GM19328 (cell line): ENCODE data around the gene PPFIA4.

Experiments used
- ATAC-seq: cut with Tn5 transposase; IDR thresholded peaks from one replicate; pipeline ENCODE4 v1.9.1; 2021; ENCODE audit warnings: mild to moderate bottlenecking, moderate library complexity; ENCODE audit not compliant: unreplicated experiment

Gene PPFIA4

DNA sequence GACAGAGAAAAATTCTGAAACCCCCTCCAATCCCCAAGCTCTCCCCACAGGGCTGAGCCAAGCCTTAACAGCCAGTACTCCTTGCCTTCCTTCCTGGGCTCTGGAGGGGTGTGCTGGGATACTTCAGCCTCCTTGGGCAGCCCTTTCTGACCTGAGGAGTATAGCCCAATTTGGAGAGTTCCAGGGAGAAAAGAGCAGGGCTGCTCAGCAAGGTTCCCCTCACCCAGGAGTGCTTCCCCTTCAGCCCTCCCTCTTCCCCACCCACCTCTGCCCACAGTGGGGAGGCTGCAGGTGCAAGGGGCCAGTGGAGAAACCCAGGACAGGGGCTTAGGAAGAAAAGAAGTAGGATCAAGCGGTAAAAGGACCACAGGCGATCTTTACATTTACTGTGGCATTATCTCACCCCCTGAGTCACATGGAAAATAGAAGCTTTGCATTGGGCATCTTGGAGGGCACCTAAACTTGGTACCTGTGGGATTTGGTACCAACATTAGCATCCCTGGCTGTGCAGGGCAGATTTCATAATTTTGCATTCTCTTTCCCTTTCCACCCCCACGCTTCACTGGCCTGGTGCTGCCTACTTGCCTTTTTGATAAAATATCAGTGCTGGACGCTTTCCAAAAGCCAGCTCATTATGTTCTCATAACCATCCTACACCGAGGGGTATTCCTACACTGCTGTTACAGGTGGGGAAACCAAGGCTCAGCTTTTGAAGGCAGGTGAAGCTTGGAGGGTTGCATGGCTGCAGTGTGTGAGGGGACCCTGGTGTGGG is 98.4 kb downstream of the PPFIA4 start:
- ATAC-seq: no peak

DNA sequence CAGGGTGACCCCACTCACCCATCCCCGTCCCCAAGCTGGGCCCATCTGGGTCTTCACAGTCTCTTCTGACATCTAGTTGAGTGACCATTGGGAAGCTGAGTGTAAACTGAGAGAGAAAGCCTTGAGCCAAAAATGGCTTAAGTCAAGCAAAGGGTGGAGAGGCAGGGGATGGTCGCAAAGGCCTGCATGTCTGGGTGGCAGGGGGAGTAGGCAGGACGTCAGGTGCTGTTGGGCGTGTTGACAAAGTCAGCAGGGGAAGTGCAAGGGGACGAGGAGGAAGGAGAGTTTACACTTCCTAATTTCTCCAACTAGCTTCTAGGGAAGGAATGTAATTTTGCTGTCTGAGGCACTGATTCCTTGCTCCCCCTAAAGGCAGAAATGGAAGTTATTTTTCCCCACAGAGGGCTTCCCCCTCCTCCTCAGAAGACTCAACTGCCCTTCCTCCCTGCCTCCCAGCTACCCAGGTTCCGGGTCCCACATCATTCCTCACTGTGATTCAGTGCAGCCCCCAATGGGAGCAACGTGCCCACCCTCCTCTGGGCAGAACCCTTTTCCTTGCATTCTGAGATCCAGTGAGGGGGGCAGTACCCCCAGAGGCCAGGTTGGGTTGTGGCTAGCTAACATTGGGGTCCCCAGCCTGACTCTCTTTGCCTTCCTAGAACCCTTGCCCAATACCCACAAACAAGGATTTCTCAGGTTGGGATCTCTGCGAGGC is 100.0 kb downstream of the PPFIA4 start:
- ATAC-seq: no peak

DNA sequence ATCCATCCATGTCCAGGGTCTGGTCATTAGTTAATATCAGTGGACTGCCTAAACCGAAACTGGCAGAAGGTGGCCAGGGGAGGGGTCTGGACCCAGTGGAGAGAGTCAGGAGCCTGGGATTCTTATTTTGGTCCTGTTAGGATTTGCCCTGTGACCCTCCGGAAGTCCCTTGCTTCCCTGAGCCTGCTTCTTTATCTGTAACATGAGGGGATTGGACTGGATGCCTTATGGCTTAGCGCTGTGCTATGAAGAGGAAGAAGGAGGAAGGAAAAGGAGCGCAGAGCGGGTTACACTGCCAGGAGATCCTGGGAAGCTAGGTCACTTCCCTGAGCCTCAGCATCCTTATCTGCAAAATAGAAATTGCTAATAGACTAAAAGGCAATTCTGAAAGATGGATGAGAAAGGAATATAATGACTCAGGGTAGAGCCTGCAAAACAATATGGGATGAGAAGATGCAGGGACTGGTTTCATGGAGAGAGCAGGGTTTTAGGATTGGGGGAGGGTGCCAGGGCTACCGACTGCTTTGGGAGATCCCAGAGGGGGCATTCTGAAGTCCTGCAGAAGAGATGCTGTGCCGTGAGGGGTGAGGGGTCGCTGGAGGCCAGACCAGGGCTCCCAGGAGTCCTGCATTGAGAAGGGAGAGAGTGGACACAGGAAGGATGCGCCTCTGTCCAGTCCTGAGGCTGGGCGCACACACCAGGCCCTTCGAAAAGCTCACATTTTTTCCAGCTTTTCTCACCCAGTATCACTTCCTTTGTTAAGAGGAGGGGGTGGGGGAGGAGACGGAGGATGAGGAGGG is 100.8 kb downstream of the PPFIA4 start:
- no peak for ATAC-seq

DNA sequence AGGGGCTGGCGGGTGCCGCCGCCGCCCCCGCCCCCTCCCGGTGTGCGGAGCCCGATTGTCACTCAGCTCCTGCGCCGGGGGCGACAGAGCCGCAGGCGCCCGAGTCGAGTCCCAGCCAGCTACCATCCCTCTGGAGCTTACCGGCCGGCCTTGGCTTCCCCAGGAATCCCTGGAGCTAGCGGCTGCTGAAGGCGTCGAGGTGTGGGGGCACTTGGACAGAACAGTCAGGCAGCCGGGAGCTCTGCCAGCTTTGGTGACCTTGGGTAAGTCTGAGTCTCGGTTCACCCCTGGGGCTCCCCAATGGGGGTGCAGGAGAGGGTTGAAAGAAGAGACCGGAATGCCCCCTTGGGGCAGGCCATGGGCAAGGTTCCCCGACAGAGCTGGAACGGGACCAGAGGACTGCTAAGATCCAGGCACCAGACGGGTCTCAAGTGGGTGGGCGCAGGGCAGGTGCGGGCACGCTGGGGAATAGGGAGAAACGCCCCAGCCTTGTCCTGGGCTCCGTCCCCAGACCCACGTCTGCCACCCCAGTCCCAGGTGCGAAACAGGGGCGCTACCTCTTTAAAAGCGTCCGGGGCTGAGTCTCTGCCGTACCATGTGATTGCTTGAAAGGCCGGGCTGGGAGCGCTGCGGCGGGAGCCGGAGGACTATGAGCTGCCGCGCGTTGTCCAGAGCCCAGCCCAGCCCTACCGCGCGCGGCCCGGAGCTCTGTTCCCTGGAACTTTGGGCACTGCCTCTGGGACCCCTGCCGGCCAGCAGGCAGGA is 101.6 kb downstream of the PPFIA4 start, which contains the start of gene ADORA1:
ADORA1 (plus strand) TSS at position 61 of the 765 bp plus-strand sequence. CDS start 1,116 bp downstream, outside the sequence.
- ATAC-seq: no peak

DNA sequence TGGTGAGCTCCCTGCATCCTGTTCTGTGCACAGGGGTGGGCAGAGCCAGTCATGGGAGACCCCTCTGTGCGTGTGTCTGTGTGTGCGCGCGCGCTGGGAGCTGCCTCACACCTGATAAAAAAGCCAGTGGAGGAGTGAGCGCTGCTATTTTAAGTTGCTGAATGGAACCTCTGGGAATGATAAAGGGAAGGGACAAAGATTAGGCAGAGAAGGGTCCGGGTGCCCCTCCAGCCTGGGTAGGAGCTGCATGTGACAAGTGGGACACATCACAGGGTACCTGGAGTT is 102.1 kb downstream of the PPFIA4 start:
- ATAC-seq: no peak
